ENCODE measurements around the gene PRSS50.

The PRSS50 gene

DNA sequence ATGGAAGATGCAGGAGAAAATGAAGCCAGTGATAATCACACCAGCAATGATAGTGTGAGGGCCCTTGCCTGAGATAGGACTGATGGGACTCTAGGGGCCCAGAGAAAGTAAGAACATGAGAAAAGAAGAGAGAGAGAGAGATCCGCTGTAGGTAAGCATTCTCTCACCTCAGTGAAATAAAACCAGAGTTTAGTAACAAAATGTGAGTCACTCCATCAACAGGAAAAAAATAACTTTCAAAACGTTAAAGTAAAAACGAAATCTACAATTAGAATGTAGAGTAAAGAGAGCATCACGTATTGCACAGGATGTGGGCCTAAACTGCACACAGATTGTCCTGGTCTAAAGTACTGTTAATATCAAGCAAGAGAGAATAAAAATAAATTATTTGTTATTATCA, 6.8 kb upstream of the PRSS50 start:
- no peak for DNase-seq

DNA sequence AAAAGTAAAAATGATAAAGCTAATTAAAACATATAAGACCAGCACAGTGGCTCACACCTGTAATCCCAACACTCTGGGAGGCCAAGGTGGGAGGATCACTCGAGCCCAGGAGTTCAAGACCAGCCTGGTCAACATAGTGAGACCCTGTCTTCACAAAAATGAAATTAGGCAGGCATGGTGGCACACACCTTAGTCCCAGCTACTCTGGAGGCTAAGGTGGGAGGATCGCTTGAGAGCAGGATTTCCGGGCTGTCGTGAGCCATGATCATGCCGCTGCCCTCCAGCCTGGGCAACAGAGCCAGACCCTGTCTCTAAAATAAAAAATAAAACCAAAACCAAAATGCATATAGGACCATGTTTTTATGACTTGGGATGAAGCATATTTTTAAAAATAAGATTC, 4.8 kb upstream of the PRSS50 start:
- no peak for DNase-seq

DNA sequence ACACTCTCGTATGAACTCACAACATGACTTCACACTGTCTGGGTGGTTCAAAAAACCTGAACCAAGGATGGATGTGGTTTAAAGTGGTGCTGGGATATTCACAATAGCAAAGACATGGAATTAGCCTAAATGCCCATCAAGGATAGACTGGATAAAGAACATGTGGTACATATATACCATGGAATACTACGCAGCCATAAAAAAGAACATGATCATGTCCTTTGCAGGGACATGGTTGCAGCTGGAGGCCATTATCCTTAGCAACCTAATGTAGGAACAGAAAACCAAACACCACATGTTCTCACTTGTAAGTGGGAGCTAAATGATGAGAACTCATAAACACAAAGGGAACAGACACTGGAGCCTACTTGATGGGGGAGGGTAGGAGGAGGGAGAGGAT, 3.3 kb upstream of the PRSS50 start:
- DNase-seq, result no peak

DNA sequence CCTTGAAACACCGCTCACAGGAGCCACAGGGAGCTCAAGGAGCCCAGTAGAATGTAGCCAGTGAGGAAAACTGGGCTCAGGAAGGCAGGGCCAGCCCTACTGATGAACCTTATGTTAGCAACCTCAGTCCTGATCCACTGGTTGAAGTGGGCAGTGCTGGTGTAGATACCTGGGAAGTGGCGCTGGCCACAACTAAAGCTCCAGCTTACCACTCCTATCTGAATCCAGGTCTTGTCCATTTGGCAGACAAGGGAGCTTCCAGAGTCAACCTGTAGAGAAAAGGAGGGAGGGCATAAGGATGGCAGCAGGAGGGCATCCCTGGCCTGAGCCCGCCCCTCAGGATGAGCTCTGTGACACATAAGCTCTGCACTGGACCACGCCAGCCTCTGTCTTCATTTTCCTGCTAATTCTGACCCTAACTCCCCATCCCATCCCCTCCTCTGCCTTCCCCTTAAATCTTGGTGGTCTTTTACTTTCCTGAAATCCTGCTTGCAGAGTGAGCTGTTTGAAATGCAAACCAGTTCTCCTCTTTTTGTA, 2.1 kb upstream of the PRSS50 start:
- DNase-seq, result no peak

DNA sequence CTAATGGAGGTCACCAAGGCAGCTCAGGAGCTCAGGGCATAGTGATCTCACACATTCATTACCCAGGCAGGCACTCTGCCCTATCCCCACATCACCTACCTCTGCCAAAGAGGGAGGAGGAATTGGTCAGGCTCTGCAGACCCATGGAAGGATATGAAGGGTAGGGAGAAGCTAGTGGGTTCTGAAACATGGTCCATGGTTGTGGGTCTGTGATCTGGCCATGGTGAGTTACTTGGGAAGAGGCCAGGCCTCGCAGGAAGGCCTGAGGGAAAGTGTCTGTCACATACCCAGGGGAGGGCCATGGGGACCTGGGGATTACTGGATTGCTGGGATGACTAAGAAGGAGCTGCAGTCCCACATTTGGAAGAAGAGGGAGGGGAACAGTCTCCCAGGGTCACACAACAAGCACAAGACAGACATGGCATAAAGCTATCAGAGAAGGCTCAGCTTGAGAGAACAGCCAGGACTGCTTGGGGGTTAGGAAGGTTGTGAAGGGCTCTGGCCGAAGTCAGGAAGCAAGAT, 1.4 kb upstream of the PRSS50 start:
- no peak for DNase-seq

DNA sequence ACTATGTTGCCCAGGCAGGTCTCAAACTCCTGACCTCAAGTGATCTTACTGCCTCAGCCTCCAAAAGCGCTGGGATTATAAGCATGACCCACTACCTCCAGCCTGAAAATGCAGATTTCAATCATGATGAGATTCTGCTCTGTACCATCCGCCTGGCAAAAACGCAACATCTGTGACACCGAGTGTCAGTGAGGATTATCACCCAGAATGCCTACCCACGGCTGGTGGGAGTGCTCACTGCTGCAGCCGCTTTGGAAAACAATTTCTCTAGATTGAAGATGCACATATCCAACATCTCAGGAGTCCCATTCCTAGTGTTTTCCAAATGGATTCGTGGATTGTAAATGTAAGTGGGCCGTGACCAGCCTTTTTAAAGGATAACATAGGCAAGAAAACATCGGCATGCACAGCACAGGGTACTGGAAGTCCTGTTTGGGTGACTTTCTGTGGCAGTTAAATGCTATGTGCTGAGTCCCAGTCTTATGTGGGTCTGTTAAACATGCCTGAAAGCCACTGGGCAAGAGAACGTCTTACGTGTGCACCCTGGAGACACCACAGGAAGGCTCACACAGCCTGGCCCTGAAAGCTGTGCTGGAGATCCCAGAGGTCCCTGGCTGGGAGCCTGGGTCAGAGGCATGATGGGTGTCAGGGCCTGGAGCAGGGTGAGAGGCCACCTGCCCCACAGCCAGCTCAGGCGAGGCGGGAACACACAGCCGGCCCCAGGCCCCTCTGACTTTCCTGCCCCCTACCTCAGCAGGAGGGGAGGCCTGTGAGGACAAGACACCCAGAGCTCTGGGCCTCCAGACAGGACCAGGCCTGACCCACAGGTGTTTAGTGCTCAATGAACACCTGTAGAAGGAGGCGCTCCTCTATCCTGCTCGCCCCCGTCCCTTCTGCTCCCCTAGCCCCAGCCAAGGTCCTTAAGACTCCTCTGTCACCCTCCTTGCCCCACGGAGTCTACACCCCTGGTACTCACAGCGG, 918 bp downstream of the PRSS50 start:
- no peak for DNase-seq

DNA sequence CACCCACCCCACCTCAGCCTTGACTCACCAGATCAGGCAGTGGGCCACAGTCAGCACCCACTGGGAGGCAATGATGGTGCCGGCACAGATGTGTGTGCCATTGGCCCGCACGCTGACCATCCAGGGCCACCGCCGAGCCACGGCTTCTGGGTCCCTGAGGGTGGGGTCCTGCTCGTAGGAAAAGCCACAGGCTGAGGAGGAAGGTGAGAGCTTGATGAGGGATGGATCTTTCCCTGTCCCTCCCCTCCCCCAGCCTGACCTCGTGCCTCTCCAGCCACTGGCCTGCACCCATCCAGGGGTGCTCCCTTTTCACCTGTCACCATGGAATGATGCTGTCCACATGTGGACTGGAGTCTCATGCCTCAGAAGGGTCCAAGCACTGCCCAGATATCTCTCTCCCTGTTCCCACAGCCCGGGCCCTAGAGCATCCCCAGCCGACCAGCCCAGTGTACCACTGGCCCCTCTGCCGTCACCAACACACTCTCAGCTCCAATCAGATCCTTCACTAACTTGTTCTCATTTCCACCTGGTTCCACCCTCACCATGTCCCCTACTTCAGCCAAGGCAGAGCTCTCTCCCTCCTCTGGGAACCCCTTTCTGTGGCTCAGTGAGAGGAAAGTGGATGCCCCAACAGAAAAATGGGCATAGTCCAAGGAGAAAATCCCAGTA, 2.0 kb downstream of the PRSS50 start:
- no peak for DNase-seq

DNA sequence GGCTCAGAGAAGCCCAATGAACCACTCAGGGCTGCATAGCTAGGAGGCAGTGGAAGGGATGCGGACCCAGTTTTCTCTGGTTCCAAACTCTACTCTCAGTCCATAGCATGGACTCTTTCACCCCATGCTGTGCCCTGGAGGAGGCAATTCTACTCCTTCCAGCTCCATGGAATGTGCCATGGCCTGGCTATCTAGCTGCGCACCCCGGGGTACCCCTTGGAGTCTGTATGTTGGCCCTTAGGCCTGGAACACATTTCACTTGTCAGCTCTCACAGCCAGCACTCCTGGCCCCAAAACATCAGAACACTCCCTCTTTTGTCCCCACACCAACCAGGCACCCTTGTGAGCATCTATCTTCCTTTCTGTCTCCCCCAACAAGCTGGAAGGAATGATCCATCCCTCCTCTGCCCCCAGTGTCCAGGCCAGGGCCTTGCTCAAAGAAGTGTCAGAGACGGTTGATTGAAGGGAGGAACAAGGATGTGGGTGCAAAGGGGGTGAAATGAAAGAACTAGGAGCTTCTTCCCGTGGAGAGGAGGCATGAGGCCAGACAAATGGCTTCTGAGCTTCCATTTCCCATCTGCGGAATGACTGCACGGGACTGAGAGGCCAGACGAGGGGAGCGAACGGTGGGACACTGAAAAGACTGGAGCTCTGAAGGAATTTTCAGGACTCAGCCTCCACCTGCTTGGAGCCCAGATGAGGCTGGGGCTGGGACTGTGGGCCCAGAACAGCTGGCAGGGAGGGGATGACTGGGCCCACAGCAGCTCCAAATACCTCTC, 2.8 kb downstream of the PRSS50 start:
- no peak for DNase-seq

DNA sequence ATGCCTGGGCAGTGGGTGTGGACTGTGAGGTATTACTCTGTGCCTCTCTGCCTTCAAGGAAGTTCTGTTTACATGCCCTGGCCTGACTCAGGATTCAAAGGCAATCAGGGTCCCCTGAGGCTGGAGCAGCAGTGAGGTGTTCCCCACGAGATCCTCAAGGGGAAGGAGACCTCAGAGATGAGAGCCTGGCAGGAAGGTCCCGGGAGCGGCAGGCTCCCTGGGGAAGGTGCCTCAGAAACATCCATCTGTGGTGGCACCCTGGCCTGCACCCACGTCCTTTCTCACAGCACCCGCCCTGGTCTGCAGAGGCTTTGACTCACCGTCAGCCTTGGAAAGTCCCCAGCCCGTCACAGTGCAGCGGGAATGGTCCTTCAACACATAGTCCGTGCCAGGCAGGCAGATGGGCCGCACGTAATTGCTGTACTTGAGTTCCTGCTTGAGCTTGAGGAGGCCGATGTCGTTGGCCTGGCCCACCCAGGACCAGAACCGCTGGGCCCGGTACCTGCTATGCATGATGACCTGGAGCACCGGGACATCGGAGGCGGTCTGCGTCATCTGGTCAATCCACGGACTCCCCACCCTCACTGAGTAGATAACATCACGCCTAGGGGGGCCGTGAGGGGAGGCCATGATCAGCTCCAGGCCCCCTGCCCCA, 3.6 kb downstream of the PRSS50 start:
- DNase-seq, result no peak

DNA sequence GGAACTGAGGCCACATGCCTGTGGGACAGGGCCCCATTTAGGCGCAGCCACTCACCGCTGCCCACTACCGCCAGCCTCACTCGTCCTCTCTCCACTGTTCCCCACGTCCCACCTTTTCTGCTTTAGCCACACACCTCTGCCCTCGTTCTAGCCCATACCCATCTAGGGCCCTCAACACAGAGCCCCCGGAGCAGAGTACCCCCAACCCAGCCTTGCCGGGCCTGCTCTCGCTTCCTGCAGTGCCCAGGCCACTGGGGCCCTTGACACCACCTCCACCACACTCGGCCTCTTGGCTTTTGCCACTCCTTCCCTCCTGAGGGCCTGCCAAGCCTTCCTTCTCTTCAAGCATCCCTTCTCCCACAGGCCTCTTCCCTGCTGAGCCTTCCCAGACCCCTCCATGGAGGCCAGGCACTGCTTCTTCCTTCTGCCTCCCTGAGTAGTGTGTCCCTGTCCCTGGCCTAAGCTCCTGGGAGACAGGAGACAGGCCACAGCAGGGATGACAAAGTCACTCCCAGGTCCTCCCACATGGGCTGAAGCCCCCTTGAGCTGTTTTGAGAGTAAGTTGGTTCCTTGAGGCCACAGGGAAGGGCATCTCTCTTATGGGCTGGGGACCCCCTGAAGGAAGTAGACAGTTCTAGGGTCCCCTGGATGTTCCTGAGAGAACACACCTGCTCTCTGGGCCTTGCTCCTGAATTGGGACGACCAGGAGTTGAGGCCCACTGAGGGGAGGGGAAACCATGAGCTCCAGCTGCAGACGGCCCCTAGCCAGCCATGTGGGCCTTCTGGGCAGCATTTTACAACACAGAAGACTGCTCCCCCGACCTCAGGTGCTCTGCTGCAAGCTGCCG, 4.4 kb downstream of the PRSS50 start:
- no peak for DNase-seq

DNA sequence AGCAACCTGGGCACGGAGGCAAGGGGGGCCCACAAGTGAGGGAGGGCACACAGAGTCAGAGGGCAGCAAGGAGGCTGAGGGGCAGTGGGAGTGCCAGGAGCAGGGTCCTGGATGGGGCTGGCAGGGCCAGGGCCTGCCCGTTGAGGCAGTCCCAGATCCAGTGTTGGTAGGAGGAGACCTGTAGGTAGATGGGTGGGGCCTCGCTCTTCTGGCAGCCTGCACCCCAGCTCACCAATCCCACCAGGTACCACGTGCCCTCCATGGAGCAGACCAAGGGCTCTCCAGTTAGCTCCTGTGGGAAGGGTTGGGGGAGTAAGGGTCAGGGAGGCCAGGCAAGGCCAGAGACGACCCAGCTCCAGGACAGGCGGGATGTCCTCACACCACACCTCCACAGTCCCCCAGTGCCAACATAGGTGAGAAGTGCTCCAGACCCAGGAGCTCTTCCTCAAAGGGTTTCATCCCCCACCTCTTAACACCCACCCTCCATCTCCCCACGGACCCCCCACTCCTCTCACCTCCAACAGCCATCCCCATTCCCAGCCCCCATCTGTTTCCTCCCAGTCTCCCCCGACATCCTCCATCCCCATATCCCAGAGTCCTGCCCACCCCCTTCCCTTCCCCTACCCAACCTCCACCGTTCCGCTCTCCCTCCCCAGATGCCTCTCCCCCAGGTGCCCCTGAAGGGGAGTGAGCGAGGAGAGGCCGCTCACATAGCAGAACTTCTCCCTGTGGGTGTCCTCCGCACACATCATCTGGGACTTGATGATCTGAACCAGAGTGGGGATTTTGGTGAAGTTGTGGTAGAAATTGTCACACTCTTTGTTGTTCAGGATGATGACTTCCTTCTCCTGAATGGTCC, 5.2 kb downstream of the PRSS50 start:
- DNase-seq, result no peak

DNA sequence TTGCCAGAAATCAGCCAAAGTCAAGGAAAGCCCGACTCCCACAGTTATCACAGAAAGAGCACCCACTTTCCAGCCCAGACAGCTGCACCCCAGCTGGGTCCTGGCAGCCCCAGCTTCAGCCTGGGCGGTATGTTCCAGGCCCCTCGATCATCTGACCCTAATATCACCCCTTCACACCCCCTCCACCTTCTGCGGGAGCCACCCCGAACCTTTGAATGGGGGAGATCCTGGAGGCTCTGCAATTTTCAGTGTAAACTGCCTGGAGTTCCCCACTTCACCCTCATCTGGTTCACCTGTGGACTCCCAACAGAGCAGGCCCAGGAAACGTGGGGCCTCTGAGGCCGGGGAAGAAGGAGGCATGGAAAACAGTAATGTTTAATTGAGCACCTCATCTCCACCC, 5.9 kb downstream of the PRSS50 start:
- DNase-seq, result no peak

DNA sequence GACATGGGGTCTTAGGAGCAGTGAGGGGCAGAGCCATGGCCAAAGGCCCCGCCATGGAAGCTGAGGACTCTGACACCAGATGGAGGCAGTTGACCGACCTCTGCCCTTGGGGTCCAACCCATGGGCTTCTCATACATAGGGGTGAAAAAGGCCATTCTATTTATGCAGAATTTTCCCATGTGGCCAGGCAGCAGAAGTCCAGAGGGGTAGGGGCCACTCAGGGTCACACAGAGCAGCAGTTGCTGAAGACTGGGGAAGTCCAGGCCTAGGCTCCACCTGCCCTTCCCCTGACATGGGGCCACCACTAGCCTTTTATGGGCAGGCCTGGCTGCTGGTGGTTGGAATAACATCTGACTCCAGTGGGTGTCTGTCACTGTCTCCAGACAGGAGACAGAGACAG, 6.4 kb downstream of the PRSS50 start:
- DNase-seq, result no peak

DNA sequence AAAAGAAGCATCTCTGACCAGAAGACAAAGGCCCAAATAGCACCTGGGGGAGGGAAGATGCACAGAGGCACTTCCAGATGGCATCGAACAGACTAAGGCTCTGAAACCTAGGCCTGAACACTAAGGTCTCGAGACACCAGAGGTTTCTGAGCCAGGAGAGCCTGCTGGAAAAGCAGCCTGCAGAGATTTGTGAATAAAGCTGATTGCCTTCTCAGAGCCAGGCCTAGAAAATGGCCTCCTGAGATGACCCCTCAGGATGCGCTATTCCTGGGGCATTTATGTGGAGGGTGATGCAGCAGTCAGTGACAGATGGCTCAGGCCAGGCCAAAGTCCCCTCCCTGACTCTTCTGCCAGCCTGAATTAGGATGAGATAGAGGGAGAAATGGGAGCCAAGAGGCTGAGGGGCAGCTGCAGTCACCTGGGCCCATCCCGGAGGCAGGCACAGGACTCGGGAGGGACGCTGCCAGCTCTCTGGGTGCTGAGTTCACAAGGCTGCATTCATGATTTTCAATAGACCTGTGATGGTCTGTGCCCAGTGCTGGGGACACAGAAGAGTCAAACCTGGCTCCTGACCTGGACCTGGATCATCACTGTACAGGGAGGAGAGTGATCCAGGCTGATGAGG, 6.9 kb downstream of the PRSS50 start:
- no peak for DNase-seq

DNA sequence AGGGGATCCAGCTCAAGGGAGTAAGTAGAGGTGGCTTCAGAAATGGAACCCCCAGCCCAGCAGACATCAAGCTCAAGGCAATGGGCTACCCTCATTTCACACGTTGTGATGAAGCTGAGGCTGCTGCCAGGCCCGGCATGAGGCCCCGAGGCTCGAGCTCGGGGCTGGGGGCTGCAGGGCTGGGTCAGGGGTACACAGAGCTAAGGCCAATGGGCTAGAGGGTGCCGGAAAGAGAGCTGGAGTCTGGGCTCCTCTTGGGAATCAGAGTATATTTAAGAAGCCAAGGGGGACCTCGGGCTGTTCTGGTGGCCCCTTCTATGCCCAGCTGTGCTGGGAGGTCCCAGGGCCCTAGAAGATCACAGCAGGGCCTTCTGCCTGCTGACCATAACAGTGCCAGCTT, 7.4 kb downstream of the PRSS50 start:
- no peak for DNase-seq

DNA sequence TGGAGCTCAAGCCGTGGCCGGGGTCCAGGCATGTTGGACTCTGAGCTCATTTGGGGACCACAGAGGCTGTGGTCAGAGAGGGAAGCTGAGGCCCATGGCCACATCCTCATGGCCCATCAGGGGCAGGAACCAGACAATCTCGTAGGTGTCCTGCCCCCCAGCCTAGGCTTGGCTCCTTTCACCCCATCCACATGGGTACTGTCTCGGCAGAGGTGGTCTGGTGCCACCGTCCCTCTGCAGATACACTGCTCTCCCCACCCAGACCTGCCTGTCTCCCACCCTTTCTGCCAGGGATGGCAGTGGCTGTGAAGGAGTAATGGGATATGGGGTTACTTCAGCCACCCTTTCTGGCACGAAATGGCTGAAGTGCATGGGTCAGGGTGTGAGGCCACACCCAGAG, 7.9 kb downstream of the PRSS50 start:
- no peak for DNase-seq

DNA sequence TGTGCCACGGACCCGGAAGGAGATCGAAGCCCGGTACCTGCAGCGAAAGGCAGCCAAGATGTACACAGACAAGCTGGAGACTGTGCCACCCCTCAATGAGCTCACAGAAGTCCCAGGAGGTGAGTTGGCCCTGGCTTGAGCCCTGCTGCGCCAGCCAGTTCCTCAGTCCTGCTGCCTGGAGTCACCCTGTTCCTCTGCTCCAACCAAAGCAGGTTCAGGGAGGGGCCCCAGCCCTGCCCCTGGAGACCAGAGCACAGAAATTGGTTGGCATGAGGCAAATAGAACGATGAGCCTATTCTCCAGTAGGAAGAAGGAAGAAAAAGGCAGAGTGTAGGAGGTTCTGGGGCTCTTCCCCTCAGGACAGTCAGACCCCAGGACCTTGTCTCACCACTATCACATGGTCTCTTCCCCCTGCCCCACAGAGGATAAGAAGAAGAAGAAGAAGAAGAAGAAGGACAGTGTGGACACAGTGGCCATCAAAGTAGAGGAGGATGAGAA, 8.5 kb downstream of the PRSS50 start:
- DNase-seq, result no peak

DNA sequence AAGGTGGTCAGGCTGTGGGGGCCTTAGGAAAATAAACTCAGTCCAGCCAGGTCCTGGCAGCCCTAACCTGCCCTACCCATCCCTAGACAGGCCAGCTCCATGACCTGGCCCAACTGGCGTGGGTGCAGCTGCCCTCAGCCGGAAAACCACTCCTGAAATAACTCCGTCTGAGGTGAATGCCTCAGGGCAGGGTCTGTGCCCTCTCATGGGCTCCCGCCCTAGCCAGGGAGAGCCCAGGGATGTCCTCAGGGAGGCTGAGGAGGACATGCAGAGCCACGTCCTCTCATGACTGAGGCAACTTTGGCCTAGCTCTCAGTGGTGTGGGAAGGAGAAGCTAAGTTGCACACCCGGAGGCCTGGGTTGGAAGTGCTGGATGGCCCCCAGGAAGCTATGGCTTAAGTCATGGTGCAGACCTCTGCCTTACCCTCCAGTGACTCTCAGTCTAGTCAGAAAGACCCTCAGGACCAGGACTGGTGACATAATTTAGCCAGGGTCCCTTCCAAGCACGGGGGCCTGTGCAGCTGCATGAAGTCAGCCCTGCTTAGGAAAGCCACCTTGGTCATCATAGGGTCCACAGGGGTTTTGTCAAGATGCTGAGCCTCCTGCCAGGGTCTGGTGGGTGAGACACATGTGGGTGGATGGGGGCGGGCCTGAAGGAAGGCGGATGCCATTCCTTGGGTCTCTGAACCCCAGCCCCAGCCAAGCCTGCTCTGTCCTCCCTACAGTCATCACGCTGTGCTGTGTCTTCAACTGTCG, 9.1 kb downstream of the PRSS50 start:
- no peak for DNase-seq

DNA sequence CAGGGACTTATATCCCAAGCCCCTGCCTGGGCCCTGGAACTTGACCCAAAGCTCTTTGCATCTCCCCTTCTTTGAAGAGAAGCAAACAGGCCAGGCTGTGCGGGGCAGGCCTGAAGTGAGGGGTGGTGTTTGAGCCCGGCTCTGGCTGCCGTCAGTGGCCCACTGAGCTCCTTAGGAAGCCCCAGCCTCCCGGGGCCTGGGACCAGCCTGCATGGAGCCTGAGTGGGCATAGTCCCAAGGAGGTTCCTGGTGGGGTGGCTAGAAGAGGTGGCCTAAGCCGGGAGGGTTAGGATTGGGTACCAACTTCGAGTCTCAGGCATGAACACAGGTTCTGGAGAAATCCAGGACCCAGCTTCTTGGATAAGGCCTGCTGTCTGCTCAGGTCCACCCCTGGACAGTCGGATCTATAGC, 10.1 kb downstream of the PRSS50 start:
- no peak for DNase-seq

Measured in fibroblast of skin of right quadriceps (primary cell).